KMS-11 (cell line): Measurements from ENCODE around the gene CDK11B.

ENCODE experiments used
- H2AFZ ChIP-seq: fragments of 200-600 bp; sonication (generic); 2 replicates; pipeline ENCODE4 v1.6.1; 2016; ENCODE audit warnings: antibody characterized with exemption, mixed run types, low read depth
- H3K27ac ChIP-seq: fragments of 200-600 bp; sonication (generic); 2 replicates; pipeline ENCODE4 v1.6.1; 2016; ENCODE audit warnings: mild to moderate bottlenecking, mixed run types
- H3K27me3 ChIP-seq: fragments of 200-600 bp; sonication (generic); 2 replicates; pipeline ENCODE4 v1.6.1; 2017; ENCODE audit warnings: mild to moderate bottlenecking, low read depth, mixed run types, moderate library complexity; ENCODE audit not compliant: insufficient read depth
- H3K36me3 ChIP-seq: fragments of 200-600 bp; sonication (generic); 2 replicates; pipeline ENCODE4 v1.6.1; 2017; ENCODE audit warnings: mild to moderate bottlenecking, mixed run types; ENCODE audit not compliant: insufficient read depth
- H3K4me1 ChIP-seq: fragments of 200-600 bp; sonication (generic); 2 replicates; pipeline ENCODE4 v1.6.1; 2016; ENCODE audit warnings: mild to moderate bottlenecking, low read depth, mixed run types; ENCODE audit not compliant: poor library complexity, severe bottlenecking
- H3K4me2 ChIP-seq: fragments of 200-600 bp; sonication (generic); 2 replicates; pipeline ENCODE4 v1.7.0; 2016; ENCODE audit warnings: mild to moderate bottlenecking, mixed run types
- H3K4me3 ChIP-seq: fragments of 200-600 bp; sonication (generic); IDR thresholded peaks from 2 replicates; pipeline ENCODE4 v1.6.1; 2017; ENCODE audit warnings: low read depth, low read length, mixed read lengths; ENCODE audit not compliant: insufficient read depth
- H3K79me2 ChIP-seq: fragments of 200-600 bp; sonication (generic); 2 replicates; pipeline ENCODE4 v1.6.1; 2016; ENCODE audit warnings: low read depth, mixed run types; ENCODE audit not compliant: insufficient read depth
- H3K9ac ChIP-seq: fragments of 200-600 bp; sonication (generic); 2 replicates; pipeline ENCODE4 v1.6.1; 2016; ENCODE audit warnings: mild to moderate bottlenecking, mixed run types
- H4K20me1 ChIP-seq: fragments of 200-600 bp; sonication (generic); 2 replicates; pipeline ENCODE4 v1.6.1; 2016; ENCODE audit warnings: mild to moderate bottlenecking, mixed run types; ENCODE audit not compliant: insufficient read depth
- CTCF ChIP-seq: fragments of 200-600 bp; sonication (generic); conservative IDR thresholded peaks from 2 replicates; pipeline ENCODE4 v1.6.1; 2017; ENCODE audit warnings: low read depth, mild to moderate bottlenecking, antibody characterized with exemption, low read length, moderate library complexity, mixed read lengths

The CDK11B gene

GRCh38 chr1:1593834-1594601, 64.8 kb downstream of the CDK11B start:
- Histone ChIP-seq H4K20me1 (no peaks in the 10 kb centered on the region), H3K36me3 (no peaks in the 10 kb centered on the region), H3K27ac (no peak overlapping the region), H3K4me2 (no peak overlapping the region), H2AFZ (no peak overlapping the region), H3K4me1 (peaks cover 9% of the 10 kb centered on the region), H3K9ac (no peak overlapping the region), H3K27me3 (peaks cover 65% of the 10 kb centered on the region), H3K4me3 (no peak overlapping the region), H3K79me2 (no peaks in the 10 kb centered on the region)
- no peak for TF ChIP-seq CTCF

- H3K4me2 ChIP-seq, result no peak overlapping the region
Measured at GRCh38 chr1:1591452-1591851, 67.4 kb downstream of the CDK11B start.

More at GRCh38 chr1:1591452-1591851, 67.4 kb downstream of the CDK11B start:
- Histone ChIP-seq H3K36me3 (no peaks in the 10 kb centered on the region), H2AFZ (no peak overlapping the region), H4K20me1 (no peaks in the 10 kb centered on the region), H3K9ac (no peak overlapping the region), H3K79me2 (no peaks in the 10 kb centered on the region), H3K4me3 (no peak overlapping the region), H3K27ac (no peak overlapping the region), H3K27me3 (peaks cover 71% of the 10 kb centered on the region), H3K4me1 (no peaks in the 10 kb centered on the region)
- no peak for TF ChIP-seq CTCF
